SH-SY5Y (cell line): ENCODE data around the gene ANXA7.
A peak's percentile ranks its signal among the peaks of the same experiment; 100 is the strongest.

Experiments
- GATA2 ChIP-seq: IDR thresholded peaks from 2 replicates; pipeline ENCODE4 v1.6.1; 2011; ENCODE audit warnings: mild to moderate bottlenecking, low read depth, low read length
- GATA3 ChIP-seq: IDR thresholded peaks from 2 replicates; pipeline ENCODE4 v1.6.1; 2011; ENCODE audit warnings: low read depth, mild to moderate bottlenecking, low read length, moderate library complexity

The ANXA7 gene

GRCh38 chr10:73424478-73424877, 10.6 kb upstream of the ANXA7 start:
- TF ChIP-seq GATA3 (0 out of 2 replicates have a peak, but pooled peaks have one; percentile 14), GATA2 (peak; percentile 50; the same call in 1 of the 2 replicates)

- TF ChIP-seq GATA2 = no peak
- no peak for TF ChIP-seq GATA3
Measured at GRCh38 chr10:73423309-73423708, 9.5 kb upstream of the ANXA7 start.

- TF ChIP-seq GATA2 (no peak), GATA3 (no peak)
Measured at GRCh38 chr10:73416571-73416970, 2.7 kb upstream of the ANXA7 start.

GRCh38 chr10:73414230-73414945, 530 bp upstream of the ANXA7 start:
- TF ChIP-seq GATA3 (no peak), GATA2 (no peak)

- TF ChIP-seq GATA2 = no peak
- TF ChIP-seq GATA3 = no peak
Measured at GRCh38 chr10:73413108-73413527, 740 bp downstream of the ANXA7 start.

GRCh38 chr10:73410897-73411296, 3.0 kb downstream of the ANXA7 start:
- no peak for TF ChIP-seq GATA3
- TF ChIP-seq GATA2 = no peak

GRCh38 chr10:73408978-73409521, 4.8 kb downstream of the ANXA7 start:
- TF ChIP-seq GATA3 = no peak
- no peak for TF ChIP-seq GATA2

GRCh38 chr10:73408061-73408460, 5.8 kb downstream of the ANXA7 start:
- TF ChIP-seq GATA3 = no peak
- TF ChIP-seq GATA2 = no peak

GRCh38 chr10:73407495-73407894, 6.4 kb downstream of the ANXA7 start:
- TF ChIP-seq GATA2 = no peak
- no peak for TF ChIP-seq GATA3

GRCh38 chr10:73406846-73407245, 7.0 kb downstream of the ANXA7 start:
- TF ChIP-seq GATA2 = no peak
- TF ChIP-seq GATA3 = no peak

GRCh38 chr10:73405556-73405955, 8.3 kb downstream of the ANXA7 start:
- TF ChIP-seq GATA3 = no peak
- no peak for TF ChIP-seq GATA2

GRCh38 chr10:73404690-73405089, 9.2 kb downstream of the ANXA7 start:
- TF ChIP-seq GATA2 (no peak), GATA3 (no peak)

- no peak for TF ChIP-seq GATA2
- TF ChIP-seq GATA3 = no peak
Measured at GRCh38 chr10:73401636-73402035, 12.2 kb downstream of the ANXA7 start.

- TF ChIP-seq GATA3 (no peak), GATA2 (no peak)
Measured at GRCh38 chr10:73399063-73399462, 14.8 kb downstream of the ANXA7 start.

GRCh38 chr10:73398024-73398423, 15.8 kb downstream of the ANXA7 start:
- no peak for TF ChIP-seq GATA3
- TF ChIP-seq GATA2 = no peak
